ENCODE measurements around the gene TMEM117. TPM values are rescaled to one million over a fixed set of nuclear protein-coding genes. Genes with fewer than 3 reads are reported as not detected.
"Not testable (repeated sequence)": the region's sequence is repeated elsewhere in the genome, so short reads cannot be mapped to it uniquely, and the experiment has no call there.

TMEM117 gene
- total RNA-seq, 1 donor from 2014 or later, result 13.1 TPM

- H3K9me3 ChIP-seq (ENCODE audit: insufficient read depth, low read depth, low read length), result no peaks in the 10 kb centered on the region
- no peaks in the 10 kb centered on the region for H3K4me1 ChIP-seq (ENCODE audit: insufficient read depth, low read length)
- Mint-ChIP-seq H3K4me1 (ENCODE audit: low read depth, unreplicated experiment) (peaks cover 12% of the 10 kb centered on the region), H3K4me3 (ENCODE audit: unreplicated experiment) (no peak overlapping the region), H3K27me3 (ENCODE audit: low read depth, unreplicated experiment) (no peaks in the 10 kb centered on the region), H3K9me3 (ENCODE audit: unreplicated experiment) (no peaks in the 10 kb centered on the region), H3K36me3 (ENCODE audit: low read depth, unreplicated experiment) (no peaks in the 10 kb centered on the region), H3K27ac (ENCODE audit: unreplicated experiment) (no peak overlapping the region)
- H3K27ac ChIP-seq (ENCODE audit: low read depth, low read length), result no peak overlapping the region
- H3K9ac ChIP-seq (ENCODE audit: low read length), result no peak overlapping the region
- DNase-seq (ENCODE audit: low read depth), result no peak
- H4K20me1 ChIP-seq (ENCODE audit: insufficient read depth, low read length), result no peaks in the 10 kb centered on the region
- no peaks in the 10 kb centered on the region for H3K79me2 ChIP-seq (ENCODE audit: insufficient read depth, low read length)
- H3K4me2 ChIP-seq (ENCODE audit: low read length), result no peak overlapping the region
- no peaks in the 10 kb centered on the region for H3K36me3 ChIP-seq (ENCODE audit: insufficient read depth, low read length)
- H3K4me3 ChIP-seq (ENCODE audit: insufficient read depth, low read depth, low read length), result no peak overlapping the region
- H3K27me3 ChIP-seq (ENCODE audit: insufficient read depth, low read length), result no peaks in the 10 kb centered on the region
- TF ChIP-seq CTCF (IDR thresholded peaks at IDR 0.05; ENCODE audit: insufficient read depth, low read depth, low read length) (no peak), EZH2 (IDR thresholded peaks at IDR 0.05; ENCODE audit: insufficient read depth, low read length) (no peak)
- no peak for FAIRE-seq
- H2AFZ ChIP-seq (ENCODE audit: low read depth, low read length), result no peak overlapping the region
Observed at GRCh38 chr12:43863770-43864366, 28.0 kb downstream of the TMEM117 start.

GRCh38 chr12:43864557-43864956, 28.7 kb downstream of the TMEM117 start:
- not testable (repeated sequence) for H3K4me2 ChIP-seq (ENCODE audit: low read length); H3K9ac ChIP-seq (ENCODE audit: low read length); H3K4me3 Mint-ChIP-seq (ENCODE audit: unreplicated experiment); H3K27me3 ChIP-seq (ENCODE audit: insufficient read depth, low read length); H3K4me3 ChIP-seq (ENCODE audit: insufficient read depth, low read depth, low read length); H3K79me2 ChIP-seq (ENCODE audit: insufficient read depth, low read length); H3K27ac Mint-ChIP-seq (ENCODE audit: unreplicated experiment); H3K27me3 Mint-ChIP-seq (ENCODE audit: low read depth, unreplicated experiment); H3K4me1 ChIP-seq (ENCODE audit: insufficient read depth, low read length); DNase-seq (ENCODE audit: low read depth); H3K36me3 Mint-ChIP-seq (ENCODE audit: low read depth, unreplicated experiment); H2AFZ ChIP-seq (ENCODE audit: low read depth, low read length); H4K20me1 ChIP-seq (ENCODE audit: insufficient read depth, low read length); H3K27ac ChIP-seq (ENCODE audit: low read depth, low read length); H3K9me3 ChIP-seq (ENCODE audit: insufficient read depth, low read depth, low read length); H3K36me3 ChIP-seq (ENCODE audit: insufficient read depth, low read length); FAIRE-seq; H3K9me3 Mint-ChIP-seq (ENCODE audit: unreplicated experiment)
- peaks cover 12% of the 10 kb centered on the region for H3K4me1 Mint-ChIP-seq (ENCODE audit: low read depth, unreplicated experiment)

GRCh38 chr12:43869184-43869583, 33.3 kb downstream of the TMEM117 start:
- FAIRE-seq, result no peak
- H3K27me3 ChIP-seq (ENCODE audit: insufficient read depth, low read length), result no peaks in the 10 kb centered on the region
- H3K9ac ChIP-seq (ENCODE audit: low read length), result no peak overlapping the region
- no peak overlapping the region for H3K27ac Mint-ChIP-seq (ENCODE audit: unreplicated experiment)
- TF ChIP-seq EZH2 (IDR thresholded peaks at IDR 0.05; ENCODE audit: insufficient read depth, low read length) (no peak), CTCF (IDR thresholded peaks at IDR 0.05; ENCODE audit: insufficient read depth, low read depth, low read length) (no peak)
- H3K4me3 Mint-ChIP-seq (ENCODE audit: unreplicated experiment), result no peak overlapping the region
- no peaks in the 10 kb centered on the region for H3K4me1 Mint-ChIP-seq (ENCODE audit: low read depth, unreplicated experiment)
- no peak for DNase-seq (ENCODE audit: low read depth)
- H3K36me3 ChIP-seq (ENCODE audit: insufficient read depth, low read length), result no peaks in the 10 kb centered on the region
- no peak overlapping the region for H3K4me3 ChIP-seq (ENCODE audit: insufficient read depth, low read depth, low read length)
- no peak overlapping the region for H3K4me2 ChIP-seq (ENCODE audit: low read length)
- no peaks in the 10 kb centered on the region for H3K4me1 ChIP-seq (ENCODE audit: insufficient read depth, low read length)
- no peak overlapping the region for H2AFZ ChIP-seq (ENCODE audit: low read depth, low read length)
- H3K27me3 Mint-ChIP-seq (ENCODE audit: low read depth, unreplicated experiment), result no peaks in the 10 kb centered on the region
- H3K9me3 ChIP-seq (ENCODE audit: insufficient read depth, low read depth, low read length), result no peaks in the 10 kb centered on the region
- no peaks in the 10 kb centered on the region for H3K9me3 Mint-ChIP-seq (ENCODE audit: unreplicated experiment)
- H3K36me3 Mint-ChIP-seq (ENCODE audit: low read depth, unreplicated experiment), result no peaks in the 10 kb centered on the region
- H4K20me1 ChIP-seq (ENCODE audit: insufficient read depth, low read length), result no peaks in the 10 kb centered on the region
- no peak overlapping the region for H3K27ac ChIP-seq (ENCODE audit: low read depth, low read length)
- no peaks in the 10 kb centered on the region for H3K79me2 ChIP-seq (ENCODE audit: insufficient read depth, low read length)

- not testable (repeated sequence) for H3K27ac ChIP-seq (ENCODE audit: low read depth, low read length); H3K36me3 ChIP-seq (ENCODE audit: insufficient read depth, low read length); H3K27ac Mint-ChIP-seq (ENCODE audit: unreplicated experiment); H4K20me1 ChIP-seq (ENCODE audit: insufficient read depth, low read length); H3K79me2 ChIP-seq (ENCODE audit: insufficient read depth, low read length); H2AFZ ChIP-seq (ENCODE audit: low read depth, low read length); H3K4me3 ChIP-seq (ENCODE audit: insufficient read depth, low read depth, low read length); H3K9ac ChIP-seq (ENCODE audit: low read length); H3K27me3 ChIP-seq (ENCODE audit: insufficient read depth, low read length); H3K4me1 ChIP-seq (ENCODE audit: insufficient read depth, low read length); H3K4me2 ChIP-seq (ENCODE audit: low read length); DNase-seq (ENCODE audit: low read depth); H3K4me3 Mint-ChIP-seq (ENCODE audit: unreplicated experiment); H3K9me3 ChIP-seq (ENCODE audit: insufficient read depth, low read depth, low read length); FAIRE-seq; H3K9me3 Mint-ChIP-seq (ENCODE audit: unreplicated experiment); H3K27me3 Mint-ChIP-seq (ENCODE audit: low read depth, unreplicated experiment); H3K36me3 Mint-ChIP-seq (ENCODE audit: low read depth, unreplicated experiment); H3K4me1 Mint-ChIP-seq (ENCODE audit: low read depth, unreplicated experiment)
Observed at GRCh38 chr12:43869765-43870164, 33.9 kb downstream of the TMEM117 start.

GRCh38 chr12:43871258-43871657, 35.4 kb downstream of the TMEM117 start:
- not testable (repeated sequence) for H3K27me3 Mint-ChIP-seq (ENCODE audit: low read depth, unreplicated experiment); H3K4me3 Mint-ChIP-seq (ENCODE audit: unreplicated experiment); H3K27me3 ChIP-seq (ENCODE audit: insufficient read depth, low read length); H3K9me3 ChIP-seq (ENCODE audit: insufficient read depth, low read depth, low read length); DNase-seq (ENCODE audit: low read depth); H3K36me3 Mint-ChIP-seq (ENCODE audit: low read depth, unreplicated experiment); H4K20me1 ChIP-seq (ENCODE audit: insufficient read depth, low read length); H3K9me3 Mint-ChIP-seq (ENCODE audit: unreplicated experiment); H3K9ac ChIP-seq (ENCODE audit: low read length); H3K27ac ChIP-seq (ENCODE audit: low read depth, low read length); H3K36me3 ChIP-seq (ENCODE audit: insufficient read depth, low read length); H3K79me2 ChIP-seq (ENCODE audit: insufficient read depth, low read length); H3K4me2 ChIP-seq (ENCODE audit: low read length); H2AFZ ChIP-seq (ENCODE audit: low read depth, low read length); FAIRE-seq; H3K4me3 ChIP-seq (ENCODE audit: insufficient read depth, low read depth, low read length); H3K27ac Mint-ChIP-seq (ENCODE audit: unreplicated experiment); H3K4me1 Mint-ChIP-seq (ENCODE audit: low read depth, unreplicated experiment); H3K4me1 ChIP-seq (ENCODE audit: insufficient read depth, low read length)
